K562 (cell line): ENCODE measurements around the gene PPIL1. TPM values are rescaled to one million over a fixed set of nuclear protein-coding genes. Genes with fewer than 3 reads are reported as not detected.

ENCODE experiments used
- ATF3 ChIP-seq, 2 experiments: fragments of 450-650 bp in 1 of 2; sonication (generic) in 1 of 2; formaldehyde crosslinking in 1 of 2; IDR thresholded peaks in 1 of 2; conservative IDR thresholded peaks in 1 of 2; 2 replicates each; pipeline versions ENCODE4 v1.6.1 to v1.8.1; 2016 to 2023; ENCODE audit warnings: mild to moderate bottlenecking in 2 of 2, moderate library complexity in 2 of 2, inconsistent platforms in 1 of 2, missing genetic modification reagents in 1 of 2
- DEAF1 ChIP-seq: fragments of 450-650 bp; formaldehyde crosslinking; IDR thresholded peaks from 2 replicates; pipeline ENCODE4 v1.4.0; 2020; ENCODE audit warnings: mild to moderate bottlenecking, moderate library complexity
- E2F8 ChIP-seq: fragments of 450-650 bp; IDR thresholded peaks from 2 replicates; pipeline ENCODE4 v1.7.1; 2018; ENCODE audit warnings: mild to moderate bottlenecking, low read depth; ENCODE audit not compliant: partially characterized antibody
- GABPB1 ChIP-seq: sonication (generic); formaldehyde crosslinking; IDR thresholded peaks from 2 replicates; pipeline ENCODE4 v1.8.0; 2022; ENCODE audit warnings: mild to moderate bottlenecking, missing genetic modification reagents
- MEIS2 ChIP-seq: fragments of 450-650 bp; IDR thresholded peaks from 2 replicates; pipeline ENCODE4 v1.6.1; 2014; ENCODE audit warnings: mild to moderate bottlenecking; ENCODE audit not compliant: partially characterized antibody
- PML ChIP-seq: IDR thresholded peaks from 2 replicates; pipeline ENCODE4 v1.6.1; 2012; ENCODE audit warnings: low read length, inconsistent platforms
- PYGO2 ChIP-seq: fragments of 450-650 bp; IDR thresholded peaks from 2 replicates; pipeline ENCODE4 v1.6.1; 2016; ENCODE audit warnings: mild to moderate bottlenecking, missing genetic modification characterization, moderate library complexity, missing compliant biosample characterization
- RFX1 ChIP-seq: fragments of 450-650 bp; IDR thresholded peaks from 2 replicates; pipeline ENCODE4 v1.6.1; 2016; ENCODE audit warnings: mild to moderate bottlenecking, moderate library complexity
- RFX7 ChIP-seq: fragments of 250-450 bp; sonication (Bioruptor Pico); IDR thresholded peaks from 2 replicates; pipeline ENCODE4 v1.5.1; 2021; ENCODE audit warnings: mild to moderate bottlenecking
- RREB1 ChIP-seq: fragments of 250-450 bp; sonication (Bioruptor Pico); IDR thresholded peaks from 2 replicates; pipeline ENCODE4 v1.4.0; 2020
- SMAD1 ChIP-seq: fragments of 150-350 bp; IDR thresholded peaks from 2 replicates; pipeline ENCODE4 v1.6.1; 2014; ENCODE audit warnings: low read length, low read depth; ENCODE audit not compliant: partially characterized antibody
- SRSF3 ChIP-seq: fragments of 200-400 bp; formaldehyde crosslinking; IDR thresholded peaks from 2 replicates; pipeline ENCODE4 v1.6.1; 2016; ENCODE audit warnings: mild to moderate bottlenecking, low read length, moderate library complexity; ENCODE audit not compliant: insufficient read depth
- TCF7 ChIP-seq: sonication (generic); IDR thresholded peaks from 2 replicates; pipeline ENCODE4 v1.6.1; 2016; ENCODE audit warnings: antibody characterized with exemption, borderline replicate concordance
- ZKSCAN3 ChIP-seq: fragments of 250-450 bp; sonication (Bioruptor Pico); IDR thresholded peaks from 2 replicates; pipeline ENCODE4 v1.4.0; 2020
- ZNF311 ChIP-seq: fragments of 250-450 bp; sonication (Bioruptor Pico); IDR thresholded peaks from 2 replicates; pipeline ENCODE4 v1.4.0; 2020; ENCODE audit warnings: mild to moderate bottlenecking, moderate library complexity
- ZNF583 ChIP-seq: fragments of 250-450 bp; sonication (Bioruptor Pico); IDR thresholded peaks from 2 replicates; pipeline ENCODE4 v1.4.0; 2020
- polyA plus RNA-seq, 8 experiments: library from polyadenylated mRNA; depleted of rRNA in 4 of 8; stranded (reverse) in 5 of 8; unstranded in 3 of 8; fragments of >200 nt; fragmentation: Nextera tagmentation in 2 of 8; fragmentation: Illumina TruSeq in 1 of 8; extraction: Ambion mirVana in 2 of 8; extraction: Trizol in 1 of 8; gene quantifications; 2 replicates each; pipeline versions ENCODE4 v1.2.1 to v1.2.3, GENCODE V29; 2011 to 2014; ENCODE audit warnings: inconsistent platforms in 1 of 8, missing spikeins in 1 of 8
- total RNA-seq, 7 experiments: library from RNA; depleted of rRNA in 6 of 7; stranded (reverse); fragments of >200 nt in 6 of 7; fragmentation: Illumina TruSeq in 2 of 7; extraction: Trizol in 2 of 7; gene quantifications; 2 replicates each; pipeline versions ENCODE4 v1.2.1 to v1.2.3, GENCODE V29; 2011 to 2021; ENCODE audit warnings: low replicate concordance in 1 of 7

Gene PPIL1
- total and polyA plus RNA-seq, 9 of the 15 experiments (the other 6 are each of a cell fraction or from before 2014, with no cell fraction given), result 65.8 to 205 (median 130) TPM

GRCh38 chr6:36874443-36875249 is at the start of gene PPIL1 (continued):
- TF ChIP-seq DEAF1 (CRISPR knock-in tag) (no peak), ZNF311 (CRISPR knock-in tag) (no peak), TCF7 (peak; percentile 76; the same call in 1 of the 2 replicates), ZKSCAN3 (CRISPR knock-in tag) (no peak), E2F8 (peak; percentile 97), GABPB1 (CRISPR knock-in tag) (peak; percentile 100), MEIS2 (no peak), RREB1 (peak; percentile 83), RFX7 (0 out of 2 replicates have a peak, but pooled peaks have one; percentile 20), PML (peak; percentile 73), SMAD1 (peak; percentile 39), PYGO2 (tag) (no peak), SRSF3 (0 out of 2 replicates have a peak, but pooled peaks have one; percentile 87), RFX1 (no peak), ZNF583 (0 out of 2 replicates have a peak, but pooled peaks have one; percentile 76), ATF3 (IDR thresholded peaks at IDR 0.05) (no peak), ATF3 (CRISPR knock-in tag; conservative IDR thresholded peaks at IDR 0.05) (peak; percentile 59; the same call in 1 of the 2 replicates)
